Measurements from ENCODE around the gene ATP8B4.

GRCh38 chr15:50141856-50142255 is 22.8 kb upstream of the ATP8B4 start:
- TF ChIP-seq POU5F1 (IDR thresholded peaks at IDR 0.05; ENCODE audit: low read depth, low read length) = no peak
- TF ChIP-seq CTCF (IDR thresholded peaks at IDR 0.05; ENCODE audit: control extremely low read depth in 1 of 3, insufficient read depth in 1 of 3, low read depth in 1 of 3, low read length in 3 of 3) = no peak
- no peak for TF ChIP-seq SP2 (IDR thresholded peaks at IDR 0.05; ENCODE audit: low read length)
- TF ChIP-seq CEBPB (IDR thresholded peaks at IDR 0.05; ENCODE audit: low read depth, low read length) = no peak
- TF ChIP-seq BRCA1 (IDR thresholded peaks at IDR 0.05; ENCODE audit: low read depth, low read length) = no peak
- no peak for TF ChIP-seq EZH2 (IDR thresholded peaks at IDR 0.05; ENCODE audit: low read depth, low read length, severe bottlenecking)
- TF ChIP-seq POLR2A (IDR thresholded peaks at IDR 0.05; ENCODE audit: control extremely low read depth in 1 of 2, low read depth in 2 of 2, low read length in 2 of 2) = no peak
- TF ChIP-seq SIX5 (IDR thresholded peaks at IDR 0.05; ENCODE audit: low read depth, low read length) = no peak
